Gastrocnemius medialis (tissue), 4 donors: ENCODE results near the gene ATMIN. TPM values are rescaled to one million over a fixed set of nuclear protein-coding genes. Genes with fewer than 3 reads are reported as not detected.
A peak's percentile ranks its signal among the peaks of the same experiment; 100 is the strongest.

Experiments
- ATAC-seq, 2 donors: fragments of 150-250 bp; one replicate each; pipeline ENCODE4 v1.9.1; 2016
- DNase-seq, 2 donors: peaks; one replicate each; pipeline ENCODE4 v3.0.0-alpha.2; 2019
- H3K27ac ChIP-seq, 4 donors: fragments of 200-600 bp; sonication (generic); 1 replicate in 1 of 4; 2 replicates in 3 of 4; pipeline ENCODE4 v1.5.1; 2016 to 2018; ENCODE audit warnings: mild to moderate bottlenecking in 2 of 4, moderate library complexity in 1 of 4
- H3K27me3 ChIP-seq, 3 donors: fragments of 200-600 bp; sonication (generic) in 2 of 3; 1 replicate in 1 of 3; 2 replicates in 2 of 3; pipeline versions ENCODE4 v1.5.1 to v1.6.0; 2016 to 2019; ENCODE audit warnings: mild to moderate bottlenecking in 1 of 3, moderate library complexity in 1 of 3
- H3K36me3 ChIP-seq, 2 donors: fragments of 200-600 bp; sonication (generic) in 1 of 2; one replicate each; pipeline ENCODE4 v1.5.1; 2017 to 2018
- H3K4me1 ChIP-seq, 2 donors: fragments of 200-600 bp; sonication (generic) in 1 of 2; one replicate each; pipeline ENCODE4 v1.5.1; 2016 to 2017; ENCODE audit warnings: mild to moderate bottlenecking in 2 of 2
- H3K4me3 ChIP-seq, 4 donors: fragments of 200-600 bp; sonication (generic) in 3 of 4; 1 replicate in 1 of 4; 2 replicates in 3 of 4; pipeline ENCODE4 v1.5.1; 2016 to 2019; ENCODE audit warnings: mild to moderate bottlenecking in 2 of 4
- H3K9me3 ChIP-seq, 3 donors: fragments of 200-600 bp; sonication (generic) in 2 of 3; 1 replicate in 1 of 3; 2 replicates in 2 of 3; pipeline ENCODE4 v1.5.1; 2016 to 2019
- POLR2A ChIP-seq, 2 donors: fragments of 450-650 bp; IDR thresholded peaks; one replicate each; pipeline ENCODE4 v1.6.1; 2017; ENCODE audit warnings: antibody characterized with exemption in 2 of 2, mild to moderate bottlenecking in 2 of 2, moderate library complexity in 2 of 2
- in situ Hi-C, 4 donors: fragments of 200-750 bp; cut with MboI; loops; one replicate each; pipeline versions ENCODE4 v1.15.0 to v1.8.0; 2017; ENCODE audit warnings: low sequenced_read_pairs in 4 of 4
- intact Hi-C: fragments of 100-400 bp; cut with DNase I; formaldehyde crosslinking; loops from one replicate; pipeline ENCODE4 v1.15.1; 2023; ENCODE audit warnings: low total_unique reads
- total RNA-seq, 4 donors: library from RNA; depleted of rRNA; stranded (reverse); fragments of >200 nt; gene quantifications; one replicate each; pipeline versions ENCODE4 v1.1.0 to v1.2.3, GENCODE V29; 2016
- TF ChIP-seq, protein P1 (sequence below), 5 experiments: fragments of 450-650 bp in 3 of 5; fragments of 200-600 bp in 2 of 5; sonication (generic) in 2 of 5; IDR thresholded peaks in 4 of 5; conservative IDR thresholded peaks in 1 of 5; 1 replicate in 4 of 5; 2 replicates in 1 of 5; pipeline ENCODE4 v1.5.1; 2016 to 2019; ENCODE audit warnings: antibody characterized with exemption in 5 of 5, mild to moderate bottlenecking in 3 of 5, moderate library complexity in 3 of 5

ATMIN gene
- total RNA-seq, 4 donors from 2014 or later: 31.1 to 37.1 (median 35.2) TPM

DNA sequence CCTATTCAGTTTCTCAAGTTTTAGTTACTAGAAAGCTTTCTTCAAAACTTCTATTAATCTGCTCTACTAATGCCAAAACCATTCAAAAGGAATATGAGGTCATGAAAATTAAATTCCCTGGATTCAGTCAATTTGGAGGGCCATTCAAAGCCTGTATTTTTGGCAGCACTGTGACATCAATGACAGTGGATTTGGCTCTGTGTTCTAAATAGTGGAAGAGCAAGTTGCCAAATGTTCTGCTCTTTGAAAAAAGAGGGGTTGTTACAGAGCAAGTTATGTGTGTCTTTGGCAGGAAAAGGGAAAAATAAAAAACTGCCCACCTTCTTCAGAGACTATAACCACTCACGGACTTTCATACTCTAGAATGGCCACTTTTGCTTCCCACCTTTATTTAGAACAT, 44.6 kb downstream of the ATMIN start:
- no peak for DNase-seq
- H3K27me3 ChIP-seq: no peaks in the 10 kb centered on the region
- no peak for ATAC-seq
- intact Hi-C loops (no loop called here), in situ Hi-C loops (loop anchor here in 1 of 4 donors (25.0 kb wide), 1 partner anchor 232 kb away; the partner anchor contains the start of gene GAN)
- H3K27ac ChIP-seq: no peak overlapping the region
- H3K9me3 ChIP-seq: no peaks in the 10 kb centered on the region
- no peak overlapping the region for H3K4me3 ChIP-seq
- H3K36me3 ChIP-seq: peaks cover 0 to 4% of the 10 kb centered on the region in 2 donors
- TF ChIP-seq POLR2A (IDR thresholded peaks at IDR 0.05): no peak
- TF ChIP-seq, protein P1, sequence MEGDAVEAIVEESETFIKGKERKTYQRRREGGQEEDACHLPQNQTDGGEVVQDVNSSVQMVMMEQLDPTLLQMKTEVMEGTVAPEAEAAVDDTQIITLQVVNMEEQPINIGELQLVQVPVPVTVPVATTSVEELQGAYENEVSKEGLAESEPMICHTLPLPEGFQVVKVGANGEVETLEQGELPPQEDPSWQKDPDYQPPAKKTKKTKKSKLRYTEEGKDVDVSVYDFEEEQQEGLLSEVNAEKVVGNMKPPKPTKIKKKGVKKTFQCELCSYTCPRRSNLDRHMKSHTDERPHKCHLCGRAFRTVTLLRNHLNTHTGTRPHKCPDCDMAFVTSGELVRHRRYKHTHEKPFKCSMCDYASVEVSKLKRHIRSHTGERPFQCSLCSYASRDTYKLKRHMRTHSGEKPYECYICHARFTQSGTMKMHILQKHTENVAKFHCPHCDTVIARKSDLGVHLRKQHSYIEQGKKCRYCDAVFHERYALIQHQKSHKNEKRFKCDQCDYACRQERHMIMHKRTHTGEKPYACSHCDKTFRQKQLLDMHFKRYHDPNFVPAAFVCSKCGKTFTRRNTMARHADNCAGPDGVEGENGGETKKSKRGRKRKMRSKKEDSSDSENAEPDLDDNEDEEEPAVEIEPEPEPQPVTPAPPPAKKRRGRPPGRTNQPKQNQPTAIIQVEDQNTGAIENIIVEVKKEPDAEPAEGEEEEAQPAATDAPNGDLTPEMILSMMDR (IDR thresholded peaks at IDR 0.05 in 4 of 5, conservative IDR thresholded peaks at IDR 0.05 in 1 of 5): no peak
- peaks cover 4 to 7% of the 10 kb centered on the region in 2 donors for H3K4me1 ChIP-seq

- in situ Hi-C loops (loop anchor here in 1 of 4 donors (25.0 kb wide), 1 partner anchor 231 kb away; the partner anchor contains the start of gene GAN), intact Hi-C loops (no loop called here)
- ATAC-seq: no peak
- TF ChIP-seq, protein P1 (IDR thresholded peaks at IDR 0.05 in 4 of 5, conservative IDR thresholded peaks at IDR 0.05 in 1 of 5): no peak
- TF ChIP-seq POLR2A (IDR thresholded peaks at IDR 0.05): no peak
- peaks cover 4 to 7% of the 10 kb centered on the region in 2 donors for H3K4me1 ChIP-seq
- H3K4me3 ChIP-seq: no peak overlapping the region
- no peak overlapping the region for H3K27ac ChIP-seq
- H3K27me3 ChIP-seq: no peaks in the 10 kb centered on the region
- H3K9me3 ChIP-seq: no peaks in the 10 kb centered on the region
- peaks cover 0 to 4% of the 10 kb centered on the region in 2 donors for H3K36me3 ChIP-seq
- no peak for DNase-seq
Measured at GRCh38 chr16:81081014-81081413, 45.4 kb downstream of the ATMIN start.

DNA sequence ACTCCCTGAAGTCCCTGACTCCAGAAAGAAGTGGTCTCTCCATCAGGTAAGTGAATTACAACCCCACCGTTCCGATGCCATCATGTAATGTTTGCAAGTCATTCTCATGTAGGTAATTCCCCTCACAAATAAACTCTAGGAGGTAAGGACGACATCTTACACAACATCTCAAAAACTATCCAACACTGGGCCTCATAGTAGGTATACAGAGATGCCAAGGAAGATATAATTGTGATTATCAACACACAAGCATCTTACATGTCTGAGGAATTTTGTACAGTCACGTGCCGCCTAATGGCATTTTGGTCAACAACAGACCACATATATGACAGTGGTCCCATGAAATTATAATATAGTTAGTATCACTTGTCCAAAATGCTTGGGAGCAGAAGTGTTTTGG, 53.2 kb downstream of the ATMIN start:
- Histone ChIP-seq H3K9me3 (no peaks in the 10 kb centered on the region), H3K27me3 (no peaks in the 10 kb centered on the region), H3K4me3 (no peak overlapping the region), H3K4me1 (no peaks in the 10 kb centered on the region), H3K36me3 (peaks cover 0 to 7% of the 10 kb centered on the region in 2 donors), H3K27ac (no peak overlapping the region)
- ATAC-seq (no peak), DNase-seq (no peak)
- in situ Hi-C loops (loop anchor here in 1 of 4 donors (25.0 kb wide), 1 partner anchor 223 kb away; the partner anchor contains the start of gene GAN), intact Hi-C loops (no loop called here)
- no peak for TF ChIP-seq POLR2A (IDR thresholded peaks at IDR 0.05)
- TF ChIP-seq, protein P1 (IDR thresholded peaks at IDR 0.05 in 4 of 5, conservative IDR thresholded peaks at IDR 0.05 in 1 of 5): no peak

DNA sequence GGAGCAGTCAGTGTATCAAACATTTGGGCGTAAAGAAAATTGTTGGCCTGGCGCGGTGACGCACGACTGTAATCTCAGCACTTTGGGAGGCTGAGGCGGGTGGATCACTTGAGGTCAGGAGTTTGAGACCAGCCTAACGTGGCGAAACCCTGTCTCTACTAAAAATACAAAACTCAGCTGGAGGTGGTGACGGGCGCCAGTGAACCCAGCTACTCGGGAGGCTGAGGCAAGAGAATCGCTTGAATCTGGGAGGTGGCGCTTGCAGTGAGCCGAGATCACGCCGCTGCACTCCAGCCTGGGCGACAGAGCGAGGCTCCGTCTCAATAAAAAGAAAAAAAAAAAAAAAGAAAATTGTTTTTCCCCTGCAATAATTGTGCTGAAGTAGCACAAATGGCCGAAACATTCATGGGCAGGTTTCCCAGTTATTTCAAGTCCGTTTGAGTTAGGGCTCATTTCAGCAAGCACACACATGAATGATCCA, 59.2 kb downstream of the ATMIN start:
- Histone ChIP-seq H3K9me3 (no peaks in the 10 kb centered on the region), H3K27ac (peak overlapping the region in 1 of 4 donors; percentile 36), H3K4me1 (peaks cover 5 to 7% of the 10 kb centered on the region in 2 donors), H3K4me3 (peak overlapping the region in 3 of 4 donors; percentile 17 to 71 (median 34)), H3K36me3 (no peaks in the 10 kb centered on the region), H3K27me3 (no peaks in the 10 kb centered on the region)
- in situ Hi-C loops: loop anchor here in 1 of 4 donors (25.0 kb wide), 1 partner anchor 217 kb away; the partner anchor contains the start of gene GAN
- TF ChIP-seq POLR2A (IDR thresholded peaks at IDR 0.05): no peak
- TF ChIP-seq, protein P1 (IDR thresholded peaks at IDR 0.05 in 4 of 5, conservative IDR thresholded peaks at IDR 0.05 in 1 of 5): no peak
- intact Hi-C loops: loop anchor here (2.0 kb wide), 1 partner anchor 220 kb away; the partner anchor contains the start of gene GAN
- no peak for ATAC-seq
- no peak for DNase-seq
